ENCODE measurements around the gene ANK2. TPM values are rescaled to one million over a fixed set of nuclear protein-coding genes. Genes with fewer than 3 reads are reported as not detected.
A peak's percentile ranks its signal among the peaks of the same experiment; 100 is the strongest.
"Not testable (repeated sequence)": the region's sequence is repeated elsewhere in the genome, so short reads cannot be mapped to it uniquely, and the experiment has no call there.

ANK2 gene
- total RNA-seq, 1 experiment from 2014 or later: 0.08 TPM

- no peak for DNase-seq (ENCODE audit: low spot score)
Observed at GRCh38 chr4:113147498-113148111, 98.2 kb downstream of the ANK2 start.

DNA sequence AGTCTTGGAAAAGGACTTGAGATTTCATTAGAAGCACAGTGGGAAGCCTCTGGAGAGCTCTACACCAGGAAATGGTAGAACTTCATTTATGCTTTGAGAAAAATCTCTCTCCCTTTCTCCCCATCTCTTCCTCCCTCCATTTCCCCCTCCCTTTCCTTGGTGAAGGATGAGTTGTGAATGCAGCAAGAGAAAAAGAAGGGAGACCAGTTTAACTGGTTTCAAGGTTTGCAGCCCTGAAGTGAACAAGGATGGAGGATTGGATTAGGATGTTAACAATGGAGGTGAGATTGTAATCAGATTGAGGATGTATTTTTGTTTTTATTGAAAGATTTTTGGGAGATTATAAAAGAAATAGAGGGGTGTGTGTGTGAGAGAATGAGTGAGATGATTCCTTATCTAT, 99.5 kb downstream of the ANK2 start:
- peak; percentile 49 for DNase-seq (ENCODE audit: low spot score)

GRCh38 chr4:113153529-113154101, 104.2 kb downstream of the ANK2 start:
- DNase-seq (ENCODE audit: low spot score): peak; percentile 47

DNA sequence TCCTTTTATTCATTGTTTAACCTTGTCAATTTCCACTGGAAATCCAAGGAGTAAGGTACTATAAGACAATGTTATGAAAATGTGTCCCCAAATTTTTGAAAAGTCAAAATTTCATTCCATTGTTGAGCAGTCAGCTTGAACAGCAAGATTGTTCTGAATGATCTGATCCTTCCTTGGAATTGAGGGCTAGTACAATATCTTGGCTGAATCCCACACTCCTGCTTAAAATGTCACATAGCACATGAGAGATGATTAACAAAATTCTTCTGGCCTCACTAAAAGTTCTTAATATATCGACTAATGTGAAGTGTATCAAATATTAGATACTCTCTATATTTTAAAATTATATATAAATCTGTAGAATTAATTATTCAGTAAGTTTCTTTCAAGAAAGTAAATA, 104.8 kb downstream of the ANK2 start:
- no peak for DNase-seq (ENCODE audit: low spot score)

DNA sequence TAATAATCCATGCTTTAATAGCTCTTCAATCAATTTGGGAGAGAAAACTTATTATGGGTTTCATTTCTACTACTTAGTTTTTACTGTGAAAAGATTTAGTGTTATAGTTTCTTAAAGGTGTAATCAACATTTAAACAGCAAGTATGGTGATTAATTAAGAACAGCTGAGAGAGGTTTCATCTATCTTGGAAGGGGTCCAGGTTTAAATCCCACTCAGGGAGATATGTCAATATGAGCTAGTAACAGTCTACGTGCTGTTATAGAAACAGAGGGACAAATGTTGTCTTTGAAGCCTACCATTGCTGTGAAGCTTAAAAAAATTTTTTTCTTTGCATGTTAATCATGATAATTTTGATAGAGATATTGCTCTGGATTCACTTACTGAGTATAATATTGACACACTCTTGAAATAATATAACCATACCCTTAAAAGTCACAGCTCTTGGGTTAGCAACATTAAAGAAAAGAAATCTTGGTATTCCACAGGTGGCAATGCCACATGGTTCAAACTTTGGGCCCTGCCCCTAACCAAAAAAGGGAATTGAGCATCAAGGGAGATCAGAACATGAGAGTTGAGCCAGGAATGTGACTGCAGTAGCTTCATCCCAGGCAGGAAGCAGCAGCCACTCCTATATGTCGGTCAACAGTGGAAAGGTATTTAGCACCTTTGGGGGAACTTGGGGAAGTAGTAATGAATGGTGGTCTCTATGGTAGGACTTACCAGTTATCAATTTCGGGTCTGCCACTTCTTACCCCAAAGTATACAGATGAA, 107.8 kb downstream of the ANK2 start:
- no peak for DNase-seq (ENCODE audit: low spot score)

- DNase-seq (ENCODE audit: low spot score): no peak
Observed at GRCh38 chr4:113159942-113160545, 110.6 kb downstream of the ANK2 start.

DNA sequence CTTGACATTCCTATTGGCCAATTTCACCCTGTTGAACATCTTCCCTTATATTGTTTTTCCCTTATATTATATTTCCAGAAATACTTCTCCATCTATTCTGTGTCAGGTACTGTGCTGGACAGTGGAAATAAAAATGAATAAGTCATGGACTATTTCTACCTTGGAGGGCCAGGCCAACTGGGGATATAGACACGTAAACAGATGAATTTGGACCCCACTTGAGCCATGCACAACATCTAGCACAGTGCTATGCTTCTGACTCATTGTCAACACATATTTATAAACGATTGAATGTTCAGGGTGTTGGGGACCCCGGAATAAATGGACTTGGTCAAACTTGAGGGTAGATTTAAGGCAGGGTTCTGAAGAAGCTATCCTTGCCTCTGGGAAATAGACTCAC, 111.1 kb downstream of the ANK2 start:
- no peak for DNase-seq (ENCODE audit: low spot score)

- DNase-seq (ENCODE audit: low spot score): no peak
Observed at GRCh38 chr4:113162089-113162488, 112.6 kb downstream of the ANK2 start.

- DNase-seq (ENCODE audit: low spot score): no peak
Observed at GRCh38 chr4:113169368-113169767, 119.9 kb downstream of the ANK2 start.

GRCh38 chr4:113170115-113170804, 120.8 kb downstream of the ANK2 start:
- no peak for DNase-seq (ENCODE audit: low spot score)

- no peak for DNase-seq (ENCODE audit: low spot score)
Observed at GRCh38 chr4:113170805-113171468, 121.5 kb downstream of the ANK2 start.

- no peak for DNase-seq (ENCODE audit: low spot score)
Observed at GRCh38 chr4:113173126-113173792, 123.8 kb downstream of the ANK2 start.

DNA sequence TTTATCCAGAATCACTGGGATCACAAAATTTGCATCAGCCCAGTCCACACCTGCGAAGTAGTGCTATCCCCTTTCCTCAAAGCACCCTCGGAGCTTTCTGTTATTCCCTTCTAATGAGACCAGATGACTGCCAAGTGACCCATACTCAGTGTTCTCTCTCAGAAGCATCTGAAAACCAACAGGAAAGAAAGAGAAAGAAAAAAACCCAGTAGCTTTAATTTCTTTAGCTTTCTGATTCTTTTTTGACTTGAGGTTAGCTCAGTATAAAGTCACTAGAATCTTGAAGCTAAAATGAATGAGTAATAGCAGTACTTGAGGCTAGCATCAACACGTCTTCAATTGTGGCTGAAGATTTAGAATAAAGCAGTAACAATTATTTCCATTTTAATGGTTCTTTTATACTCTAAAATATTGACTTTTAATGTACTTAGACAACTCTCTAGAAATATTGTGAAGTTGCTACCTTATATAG, 124.4 kb downstream of the ANK2 start:
- no peak for DNase-seq (ENCODE audit: low spot score)

- DNase-seq (ENCODE audit: low spot score): no peak
Observed at GRCh38 chr4:113179091-113179490, 129.6 kb downstream of the ANK2 start.

DNA sequence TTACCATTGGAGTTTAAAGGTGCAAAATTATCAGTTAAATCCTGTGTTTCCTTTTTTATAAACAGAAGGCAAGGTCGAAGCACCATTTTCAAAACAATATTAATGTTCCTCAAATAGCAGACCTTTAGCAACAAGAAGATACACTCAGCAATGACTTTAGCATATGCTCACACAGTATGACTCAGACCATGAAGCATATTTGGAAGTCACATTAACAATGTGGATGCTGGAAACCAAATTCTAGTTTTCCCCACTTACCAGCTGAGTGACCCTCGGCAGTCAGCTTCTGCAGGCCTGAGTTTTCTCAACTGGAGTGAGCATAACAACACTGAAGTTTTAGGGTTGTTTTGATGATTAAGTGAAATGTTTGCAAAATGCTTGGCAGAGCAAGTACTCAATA, 130.5 kb downstream of the ANK2 start:
- DNase-seq (ENCODE audit: low spot score): no peak

DNA sequence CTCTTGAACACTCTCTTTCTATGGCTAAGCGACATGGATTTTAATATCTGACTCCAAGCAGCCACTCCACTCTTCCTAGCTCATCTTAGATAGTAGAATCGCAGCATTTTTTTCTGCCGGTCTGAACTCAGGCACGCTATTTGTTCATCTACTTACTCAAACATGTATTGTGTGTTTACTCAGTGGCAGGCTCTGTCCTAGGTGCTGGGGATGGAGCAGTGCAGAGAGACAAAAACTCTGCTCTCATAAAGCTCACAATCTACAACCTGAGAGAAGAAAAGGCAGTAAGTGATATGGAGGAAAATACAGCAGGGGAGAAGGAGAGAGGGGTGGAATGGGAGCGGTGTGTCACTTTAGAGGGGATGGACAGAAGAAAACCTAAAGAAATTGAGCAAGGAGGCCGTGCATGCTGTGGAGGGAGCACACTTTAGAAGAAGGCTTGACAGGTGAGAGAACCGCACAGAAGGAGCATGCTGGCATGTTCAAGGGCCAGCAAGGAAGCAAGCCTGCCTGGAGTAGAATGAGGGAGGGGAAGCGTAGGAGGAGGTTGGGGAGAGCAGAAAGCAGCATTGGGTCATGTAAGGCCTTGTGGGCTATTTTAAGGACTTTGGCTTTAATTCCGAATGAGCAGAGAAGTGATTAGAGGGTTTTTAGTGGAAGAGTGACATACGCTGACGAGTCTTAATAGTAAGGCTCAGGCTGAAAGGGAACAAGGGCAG, 132.0 kb downstream of the ANK2 start:
- DNase-seq (ENCODE audit: low spot score): no peak

GRCh38 chr4:113183032-113183605, 133.7 kb downstream of the ANK2 start:
- no peak for DNase-seq (ENCODE audit: low spot score)

GRCh38 chr4:113186220-113186619, 136.8 kb downstream of the ANK2 start:
- not testable (repeated sequence) for DNase-seq (ENCODE audit: low spot score)

DNA sequence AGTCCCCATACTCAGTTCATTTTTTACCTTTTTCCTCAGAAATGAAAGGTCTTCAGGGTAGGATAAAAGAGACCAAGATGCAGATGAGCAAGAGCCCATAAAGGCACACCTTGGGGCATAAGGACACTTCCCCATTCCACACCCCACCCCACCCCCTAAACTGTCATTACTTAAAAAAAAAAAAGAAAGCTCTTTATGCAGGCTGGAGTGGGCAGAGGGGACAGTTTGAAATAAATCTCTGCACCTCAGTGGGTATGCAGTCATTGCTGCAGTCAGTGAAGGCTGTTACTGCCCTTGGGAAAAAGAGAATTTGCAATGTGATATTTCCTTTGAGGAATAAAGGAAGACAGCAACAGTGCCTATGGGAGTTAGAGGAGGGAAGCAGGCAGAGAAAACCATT, 137.5 kb downstream of the ANK2 start:
- no peak for DNase-seq (ENCODE audit: low spot score)

- DNase-seq (ENCODE audit: low spot score): no peak
Observed at GRCh38 chr4:113187358-113187757, 137.9 kb downstream of the ANK2 start.
